Ramos (cell line): ENCODE measurements around the gene OSBPL2.

Source experiments
- in situ Hi-C: fragments of 300-500 bp; cut with MboI; formaldehyde crosslinking; loops from one replicate; pipeline ENCODE4 v1.14.3; 2022; ENCODE audit warnings: low sequenced_read_pairs; ENCODE audit not compliant: unreplicated experiment

The OSBPL2 gene

DNA sequence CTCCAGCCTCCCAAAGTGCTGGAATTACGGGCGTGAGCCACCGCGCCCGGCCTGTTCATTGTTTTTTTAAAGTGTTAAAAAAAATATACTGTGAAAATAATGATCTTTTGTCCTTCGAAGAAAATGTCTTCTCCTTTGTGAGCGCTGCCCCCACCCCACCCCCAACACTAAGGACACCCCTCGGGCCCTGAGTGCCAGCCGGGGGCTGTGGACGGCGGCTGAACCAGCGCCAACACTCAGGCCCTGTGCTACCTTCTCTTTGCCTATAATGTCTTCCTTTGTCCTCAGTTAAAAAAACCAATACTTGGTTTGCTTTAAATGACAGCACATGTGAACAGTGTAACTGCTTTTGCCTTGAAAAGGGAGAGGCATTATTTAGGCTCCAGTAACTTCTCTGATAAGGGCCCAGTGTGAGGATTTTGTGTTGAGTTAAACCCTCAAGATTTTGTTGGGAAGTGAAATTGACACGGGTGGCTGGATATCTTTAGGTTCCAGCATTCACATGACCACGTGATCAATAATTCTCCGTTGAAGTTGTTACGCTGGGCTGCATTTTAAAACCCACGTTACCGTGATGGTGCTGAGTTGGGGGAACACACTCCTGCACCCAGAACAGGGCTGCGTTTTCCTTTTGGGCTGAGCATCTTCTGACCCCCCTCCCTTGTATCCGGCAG is 54.9 kb downstream of the OSBPL2 start:
- in situ Hi-C loops, result no loop called here

DNA sequence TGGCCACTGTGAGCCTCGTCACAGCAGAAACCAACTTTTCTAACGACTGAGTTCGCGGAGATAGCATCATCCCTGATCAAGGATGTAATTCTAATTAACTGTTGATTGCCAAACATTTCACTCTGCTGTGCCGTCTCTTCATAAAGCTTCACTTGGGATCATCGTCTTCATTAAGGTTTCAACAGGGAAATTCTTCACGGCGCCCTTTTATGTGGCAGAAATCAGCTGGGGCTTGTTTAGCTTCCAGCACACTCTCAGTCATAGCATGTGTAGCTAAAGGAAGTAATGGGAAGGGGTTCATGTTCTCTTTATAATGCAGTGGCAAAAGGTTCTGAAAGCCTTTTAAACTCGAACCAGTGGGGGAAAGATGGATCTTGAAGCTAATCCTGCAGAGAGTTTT is 55.6 kb downstream of the OSBPL2 start:
- in situ Hi-C loops, result no loop called here

DNA sequence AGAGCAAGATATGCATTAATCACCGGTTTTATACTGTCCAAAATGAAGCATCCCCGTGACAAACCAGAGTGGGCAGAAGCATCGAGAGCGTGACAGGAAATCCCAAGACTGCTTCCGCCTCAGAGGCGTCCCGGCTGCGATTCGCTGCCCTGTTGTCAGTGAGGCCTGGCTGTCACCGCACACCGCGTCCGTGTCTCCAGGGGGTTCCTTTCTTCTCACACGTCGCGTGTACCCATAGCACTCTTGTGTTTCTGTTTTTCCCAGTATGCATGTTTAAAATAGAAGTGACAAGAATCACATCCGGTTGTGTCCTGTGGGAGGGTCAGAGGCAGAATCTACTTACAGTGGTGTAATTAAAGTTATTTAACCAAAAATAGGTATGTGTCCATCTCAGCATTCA is 56.2 kb downstream of the OSBPL2 start:
- in situ Hi-C loops, result no loop called here

GRCh38 chr20:62296724-62297448 is 58.6 kb downstream of the OSBPL2 start:
- in situ Hi-C loops, result no loop called here

DNA sequence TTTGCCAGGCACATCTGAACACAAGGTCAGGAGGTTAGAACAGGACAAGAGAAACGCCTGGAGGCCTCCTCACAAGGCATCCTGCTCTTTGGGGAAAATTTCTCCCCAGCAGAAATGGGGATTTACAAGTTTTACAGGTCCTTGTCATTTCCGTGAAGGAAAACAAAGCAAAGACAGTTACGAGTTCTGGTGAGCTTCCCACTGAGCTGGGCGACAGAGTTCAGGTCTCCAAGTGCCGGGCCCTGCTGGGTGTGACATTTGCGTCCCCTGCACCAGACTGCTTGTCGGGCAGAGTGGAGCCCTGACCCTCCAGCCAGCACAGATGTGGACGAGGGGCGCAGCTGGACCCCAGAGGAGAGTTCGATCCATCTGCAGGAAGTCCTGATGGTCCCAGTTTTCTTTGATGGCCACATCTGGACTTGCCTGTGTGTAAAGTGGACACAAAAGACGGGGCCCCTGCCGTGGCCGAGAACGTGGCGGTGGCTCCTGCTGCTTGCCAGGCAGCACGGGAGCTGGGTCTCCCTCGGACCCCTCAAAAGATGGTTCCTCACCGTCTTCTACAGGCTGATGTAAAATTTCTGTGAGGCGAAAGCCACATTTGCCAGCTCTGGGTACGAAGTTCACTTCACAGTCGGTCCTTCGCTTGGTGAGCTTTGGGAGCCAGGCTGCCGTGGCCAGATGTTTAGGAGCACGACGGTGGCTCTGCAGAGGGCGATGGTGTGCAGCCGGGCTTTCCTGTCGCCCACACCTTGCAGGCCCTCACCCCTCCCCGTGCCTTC is 59.3 kb downstream of the OSBPL2 start:
- in situ Hi-C loops, result no loop called here

- in situ Hi-C loops, result no loop called here
Measured at GRCh38 chr20:62298577-62299249, 60.4 kb downstream of the OSBPL2 start.

GRCh38 chr20:62299666-62300236 is 61.4 kb downstream of the OSBPL2 start:
- in situ Hi-C loops, result no loop called here

- in situ Hi-C loops, result no loop called here
Measured at GRCh38 chr20:62300319-62300718, 62.0 kb downstream of the OSBPL2 start.

GRCh38 chr20:62301111-62301668 is 62.9 kb downstream of the OSBPL2 start:
- in situ Hi-C loops, result no loop called here

DNA sequence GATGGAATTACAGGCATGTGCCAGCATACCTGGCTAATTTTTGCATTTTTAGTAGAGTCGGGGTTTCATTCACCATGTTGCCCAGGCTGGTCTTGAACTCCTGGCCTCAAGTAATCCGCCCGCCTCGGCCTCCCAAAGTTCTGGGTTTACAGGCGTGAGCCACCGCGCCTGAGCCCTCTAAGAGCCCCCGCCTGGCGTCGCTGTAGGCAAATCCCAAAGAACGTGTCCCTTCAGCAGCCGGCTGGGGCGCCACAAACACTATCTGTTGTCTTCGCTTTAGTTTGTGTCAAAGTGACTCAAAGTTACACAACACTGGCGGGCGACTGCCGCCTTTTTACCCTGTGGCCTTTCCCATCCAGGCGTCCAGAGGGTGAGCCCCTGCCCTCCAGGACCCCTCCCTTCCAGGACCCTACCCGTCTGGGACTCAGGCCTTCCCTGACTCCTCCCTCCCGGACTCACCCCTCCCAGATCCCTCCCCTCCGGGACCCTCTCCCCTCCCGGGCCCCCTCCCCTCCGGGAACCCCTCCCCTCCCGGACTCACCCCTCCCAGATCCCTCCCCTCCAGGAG is 63.5 kb downstream of the OSBPL2 start:
- in situ Hi-C loops, result no loop called here

DNA sequence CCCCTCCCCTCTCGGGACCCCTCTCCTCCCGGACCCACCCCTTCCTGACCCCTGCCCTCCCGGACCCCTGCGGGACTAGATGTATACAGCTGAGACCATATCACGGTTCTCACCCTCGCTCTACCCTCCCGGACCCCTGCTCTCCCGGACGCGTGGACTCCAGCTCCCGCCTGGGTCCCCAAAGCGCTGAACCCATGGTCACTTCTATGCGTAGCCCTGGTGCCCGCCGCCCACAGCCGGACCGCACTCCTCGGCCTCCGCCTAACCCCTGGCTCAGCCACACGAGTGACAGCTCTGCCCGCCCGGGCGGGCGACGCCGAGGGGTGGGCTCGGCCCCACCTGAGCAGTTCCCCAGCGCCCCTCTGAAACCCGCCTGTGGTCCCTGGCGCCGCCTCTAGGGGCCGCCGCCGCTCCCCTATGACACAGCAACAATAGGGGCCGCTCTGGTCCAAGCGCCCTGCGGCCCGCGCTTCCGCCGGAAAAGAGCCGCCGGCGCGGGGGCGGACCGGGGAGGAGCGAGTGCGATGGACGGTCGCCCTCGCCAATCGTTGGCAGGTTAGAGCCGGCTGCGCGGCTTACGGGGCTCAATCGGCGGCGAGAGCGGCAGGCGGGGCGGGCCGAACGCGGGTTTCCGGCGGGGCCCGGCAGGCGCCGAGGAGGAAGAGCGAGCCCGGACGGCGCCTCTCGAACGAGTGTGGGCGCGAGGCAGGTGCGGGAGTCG is 64.2 kb downstream of the OSBPL2 start, which contains the start of gene ADRM1:
Gene ADRM1, plus strand, starts transcription at position 657 of the 721 bp plus-strand sequence. CDS start 572 bp downstream, outside the sequence.
- in situ Hi-C loops, result no loop called here

- in situ Hi-C loops, result no loop called here
Measured at GRCh38 chr20:62303062-62303339, 64.7 kb downstream of the OSBPL2 start.

DNA sequence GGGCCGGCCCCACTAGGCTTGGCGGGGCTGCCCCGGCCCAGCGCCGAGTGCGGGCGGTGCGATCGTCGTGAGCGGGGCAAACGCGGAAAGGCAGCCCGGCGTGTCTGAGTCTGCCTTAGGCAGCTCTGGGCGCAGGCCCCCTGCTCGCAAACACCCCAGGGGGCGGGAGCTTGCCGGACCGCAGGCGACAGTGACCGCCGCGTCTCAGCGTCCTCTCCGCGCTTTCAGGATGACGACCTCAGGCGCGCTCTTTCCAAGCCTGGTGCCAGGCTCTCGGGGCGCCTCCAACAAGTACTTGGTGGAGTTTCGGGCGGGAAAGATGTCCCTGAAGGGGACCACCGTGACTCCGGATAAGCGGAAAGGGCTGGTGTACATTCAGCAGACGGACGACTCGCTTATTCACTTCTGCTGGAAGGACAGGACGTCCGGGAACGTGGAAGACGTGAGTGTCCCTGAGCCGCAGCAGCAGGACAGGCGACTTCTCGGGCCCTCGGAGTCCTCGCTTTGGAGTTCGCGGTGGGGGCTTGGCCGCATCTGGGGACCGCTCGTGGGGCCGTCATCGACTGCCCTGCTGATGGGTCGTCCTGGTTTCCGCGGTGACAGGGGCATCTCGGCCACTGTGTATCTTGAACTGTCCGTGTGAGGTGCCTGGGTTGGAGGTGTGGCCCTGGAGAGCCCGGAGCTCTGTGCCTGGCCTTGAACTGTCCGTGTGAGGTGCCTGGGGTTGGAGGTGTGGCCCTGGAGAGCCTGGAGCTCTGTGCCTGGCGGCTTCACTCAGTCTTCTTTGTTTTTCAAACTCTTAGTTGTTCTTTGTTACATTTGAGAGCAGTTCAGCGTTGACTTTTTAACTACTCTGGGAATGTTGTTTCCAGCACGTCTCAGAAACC is 65.3 kb downstream of the OSBPL2 start:
- in situ Hi-C loops, result no loop called here

- in situ Hi-C loops, result loop anchor here (5.0 kb wide), 1 partner anchor 78 kb away; no protein-coding TSS in a partner anchor
Measured at GRCh38 chr20:62304331-62305148, 66.2 kb downstream of the OSBPL2 start.

- in situ Hi-C loops, result loop anchor here (5.0 kb wide), 1 partner anchor 77 kb away; no protein-coding TSS in a partner anchor
Measured at GRCh38 chr20:62305149-62305764, 66.9 kb downstream of the OSBPL2 start.

- in situ Hi-C loops, result loop anchor here (5.0 kb wide), 1 partner anchor 76 kb away; no protein-coding TSS in a partner anchor
Measured at GRCh38 chr20:62305765-62306413, 67.6 kb downstream of the OSBPL2 start.
